ENCODE measurements around the gene RELB.

RELB gene

GRCh38 chr19:45063851-45064801 lies 62.9 kb downstream of the RELB start:
- TF ChIP-seq SIN3A (IDR thresholded peaks at IDR 0.05; ENCODE audit: borderline replicate concordance, insufficient read depth, low read length) (no peak), FOXP2 (optimal IDR thresholded peaks at IDR 0.05; ENCODE audit: borderline replicate concordance, extremely low read depth, extremely low read length, insufficient read depth) (no peak)

GRCh38 chr19:45066921-45067661 lies 65.8 kb downstream of the RELB start:
- no peak for TF ChIP-seq REST (IDR thresholded peaks at IDR 0.05; ENCODE audit: insufficient read depth in 1 of 2, low read depth in 2 of 2, low read length in 2 of 2)
- no peak for TF ChIP-seq SIN3A (IDR thresholded peaks at IDR 0.05; ENCODE audit: borderline replicate concordance, insufficient read depth, low read length)
- TF ChIP-seq POLR2AphosphoS5 (IDR thresholded peaks at IDR 0.05; ENCODE audit: low read depth, low read length), result no peak
- no peak for TF ChIP-seq FOXP2 (optimal IDR thresholded peaks at IDR 0.05; ENCODE audit: borderline replicate concordance, extremely low read depth, extremely low read length, insufficient read depth)
- no peak for TF ChIP-seq TAF1 (IDR thresholded peaks at IDR 0.05; ENCODE audit: borderline replicate concordance, insufficient read depth, low read length)

GRCh38 chr19:45068041-45068440 lies 66.8 kb downstream of the RELB start:
- TF ChIP-seq SIN3A (IDR thresholded peaks at IDR 0.05; ENCODE audit: borderline replicate concordance, insufficient read depth, low read length) (no peak), FOXP2 (optimal IDR thresholded peaks at IDR 0.05; ENCODE audit: borderline replicate concordance, extremely low read depth, extremely low read length, insufficient read depth) (no peak), REST (IDR thresholded peaks at IDR 0.05; ENCODE audit: insufficient read depth in 1 of 2, low read depth in 2 of 2, low read length in 2 of 2) (no peak), POLR2AphosphoS5 (IDR thresholded peaks at IDR 0.05; ENCODE audit: low read depth, low read length) (no peak), TAF1 (IDR thresholded peaks at IDR 0.05; ENCODE audit: borderline replicate concordance, insufficient read depth, low read length) (no peak)

GRCh38 chr19:45069056-45069455 lies 67.8 kb downstream of the RELB start:
- TF ChIP-seq FOXP2 (optimal IDR thresholded peaks at IDR 0.05; ENCODE audit: borderline replicate concordance, extremely low read depth, extremely low read length, insufficient read depth) (no peak), POLR2AphosphoS5 (IDR thresholded peaks at IDR 0.05; ENCODE audit: low read depth, low read length) (no peak), SIN3A (IDR thresholded peaks at IDR 0.05; ENCODE audit: borderline replicate concordance, insufficient read depth, low read length) (no peak), TAF1 (IDR thresholded peaks at IDR 0.05; ENCODE audit: borderline replicate concordance, insufficient read depth, low read length) (no peak), REST (IDR thresholded peaks at IDR 0.05; ENCODE audit: insufficient read depth in 1 of 2, low read depth in 2 of 2, low read length in 2 of 2) (no peak)

GRCh38 chr19:45070214-45070613 lies 69.0 kb downstream of the RELB start:
- no peak for TF ChIP-seq SIN3A (IDR thresholded peaks at IDR 0.05; ENCODE audit: borderline replicate concordance, insufficient read depth, low read length)
- TF ChIP-seq POLR2AphosphoS5 (IDR thresholded peaks at IDR 0.05; ENCODE audit: low read depth, low read length), result no peak
- no peak for TF ChIP-seq REST (IDR thresholded peaks at IDR 0.05; ENCODE audit: insufficient read depth in 1 of 2, low read depth in 2 of 2, low read length in 2 of 2)
- TF ChIP-seq TAF1 (IDR thresholded peaks at IDR 0.05; ENCODE audit: borderline replicate concordance, insufficient read depth, low read length), result no peak
- TF ChIP-seq FOXP2 (optimal IDR thresholded peaks at IDR 0.05; ENCODE audit: borderline replicate concordance, extremely low read depth, extremely low read length, insufficient read depth), result no peak

Measured in PFSK-1 (cell line).